Suprapubic skin (tissue), 3 donors: Measurements from ENCODE around the gene MCF2L.

Experiments used
- POLR2A ChIP-seq, 2 donors: fragments of 450-650 bp; IDR thresholded peaks; one replicate each; pipeline ENCODE4 v1.6.1; 2017; ENCODE audit warnings: antibody characterized with exemption in 2 of 2, mild to moderate bottlenecking in 2 of 2, moderate library complexity in 2 of 2
- TF ChIP-seq, protein P1 (sequence below), 2 donors: fragments of 200-600 bp in 1 of 2; fragments of 450-650 bp in 1 of 2; sonication (generic) in 1 of 2; IDR thresholded peaks; one replicate each; pipeline ENCODE4 v1.5.1; 2016 to 2019; ENCODE audit warnings: antibody characterized with exemption in 2 of 2, mild to moderate bottlenecking in 1 of 2, moderate library complexity in 1 of 2

- no peak for TF ChIP-seq POLR2A (IDR thresholded peaks at IDR 0.05)
- TF ChIP-seq, protein P1, sequence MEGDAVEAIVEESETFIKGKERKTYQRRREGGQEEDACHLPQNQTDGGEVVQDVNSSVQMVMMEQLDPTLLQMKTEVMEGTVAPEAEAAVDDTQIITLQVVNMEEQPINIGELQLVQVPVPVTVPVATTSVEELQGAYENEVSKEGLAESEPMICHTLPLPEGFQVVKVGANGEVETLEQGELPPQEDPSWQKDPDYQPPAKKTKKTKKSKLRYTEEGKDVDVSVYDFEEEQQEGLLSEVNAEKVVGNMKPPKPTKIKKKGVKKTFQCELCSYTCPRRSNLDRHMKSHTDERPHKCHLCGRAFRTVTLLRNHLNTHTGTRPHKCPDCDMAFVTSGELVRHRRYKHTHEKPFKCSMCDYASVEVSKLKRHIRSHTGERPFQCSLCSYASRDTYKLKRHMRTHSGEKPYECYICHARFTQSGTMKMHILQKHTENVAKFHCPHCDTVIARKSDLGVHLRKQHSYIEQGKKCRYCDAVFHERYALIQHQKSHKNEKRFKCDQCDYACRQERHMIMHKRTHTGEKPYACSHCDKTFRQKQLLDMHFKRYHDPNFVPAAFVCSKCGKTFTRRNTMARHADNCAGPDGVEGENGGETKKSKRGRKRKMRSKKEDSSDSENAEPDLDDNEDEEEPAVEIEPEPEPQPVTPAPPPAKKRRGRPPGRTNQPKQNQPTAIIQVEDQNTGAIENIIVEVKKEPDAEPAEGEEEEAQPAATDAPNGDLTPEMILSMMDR (IDR thresholded peaks at IDR 0.05): no peak
Measured at GRCh38 chr13:113086031-113086750, 117.2 kb downstream of the MCF2L start.
